Measurements from ENCODE around the gene SRRM2. TPM values are rescaled to one million over a fixed set of nuclear protein-coding genes. Genes with fewer than 3 reads are reported as not detected.

Gene SRRM2
- total RNA-seq, 2 donors from 2014 or later = 476 to 541 TPM

DNA sequence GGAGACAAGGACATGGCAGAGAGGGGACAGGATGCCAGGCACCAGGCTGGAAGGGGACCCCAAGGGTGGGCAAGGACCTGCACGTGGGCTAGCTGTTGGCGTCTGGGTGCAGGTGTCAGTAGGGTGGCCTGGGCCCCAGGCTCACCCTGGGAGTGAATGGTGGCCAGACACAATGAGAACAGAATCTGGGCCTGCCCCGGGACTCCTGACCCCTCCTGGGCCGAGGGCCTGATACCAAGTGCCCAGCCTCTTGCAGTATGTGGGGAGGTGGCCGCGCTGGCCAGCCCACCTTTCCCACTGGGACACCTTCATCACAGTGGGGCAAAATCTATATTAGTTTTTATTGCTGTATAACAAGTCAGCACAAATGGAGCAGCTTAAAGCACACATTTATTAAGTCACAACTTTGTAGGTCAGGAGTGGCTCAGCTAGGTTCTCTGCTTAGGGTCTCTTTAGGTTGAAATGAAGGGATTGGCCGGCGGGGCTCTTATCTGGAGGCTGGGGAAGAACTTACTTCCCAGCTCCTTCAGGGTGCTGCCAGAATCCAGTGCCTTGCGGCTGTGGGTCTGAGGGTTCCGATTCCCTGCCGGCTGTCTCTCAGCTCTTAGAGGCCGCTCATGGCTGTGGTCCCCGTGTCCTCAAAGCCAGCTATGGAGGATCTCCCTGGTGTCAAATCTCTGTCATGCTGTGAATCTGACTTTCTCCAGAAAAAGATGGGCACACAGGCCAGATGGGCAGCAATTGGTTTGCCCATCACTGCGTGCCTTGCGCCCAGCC is 31.3 kb downstream of the SRRM2 start:
- Histone ChIP-seq H3K36me3 (no peaks in the 10 kb centered on the region), H3K9me3 (no peaks in the 10 kb centered on the region), H3K27me3 (replicated peaks; ENCODE audit: insufficient read depth) (peaks cover 6% of the 10 kb centered on the region), H3K27ac (no peak overlapping the region), H3K4me3 (no peak overlapping the region), H3K4me1 (ENCODE audit: control insufficient read depth in 1 of 2, low read depth in 2 of 2) (peaks cover under 1 to 14% of the 10 kb centered on the region in 2 donors)
- DNase-seq (ENCODE audit: low spot score) (no peak), ATAC-seq (ENCODE audit: insufficient number of reproducible peaks, low FRiP score, low read depth) (no peak)
- TF ChIP-seq, protein P1, sequence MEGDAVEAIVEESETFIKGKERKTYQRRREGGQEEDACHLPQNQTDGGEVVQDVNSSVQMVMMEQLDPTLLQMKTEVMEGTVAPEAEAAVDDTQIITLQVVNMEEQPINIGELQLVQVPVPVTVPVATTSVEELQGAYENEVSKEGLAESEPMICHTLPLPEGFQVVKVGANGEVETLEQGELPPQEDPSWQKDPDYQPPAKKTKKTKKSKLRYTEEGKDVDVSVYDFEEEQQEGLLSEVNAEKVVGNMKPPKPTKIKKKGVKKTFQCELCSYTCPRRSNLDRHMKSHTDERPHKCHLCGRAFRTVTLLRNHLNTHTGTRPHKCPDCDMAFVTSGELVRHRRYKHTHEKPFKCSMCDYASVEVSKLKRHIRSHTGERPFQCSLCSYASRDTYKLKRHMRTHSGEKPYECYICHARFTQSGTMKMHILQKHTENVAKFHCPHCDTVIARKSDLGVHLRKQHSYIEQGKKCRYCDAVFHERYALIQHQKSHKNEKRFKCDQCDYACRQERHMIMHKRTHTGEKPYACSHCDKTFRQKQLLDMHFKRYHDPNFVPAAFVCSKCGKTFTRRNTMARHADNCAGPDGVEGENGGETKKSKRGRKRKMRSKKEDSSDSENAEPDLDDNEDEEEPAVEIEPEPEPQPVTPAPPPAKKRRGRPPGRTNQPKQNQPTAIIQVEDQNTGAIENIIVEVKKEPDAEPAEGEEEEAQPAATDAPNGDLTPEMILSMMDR (IDR thresholded peaks at IDR 0.05) = no peak

DNA sequence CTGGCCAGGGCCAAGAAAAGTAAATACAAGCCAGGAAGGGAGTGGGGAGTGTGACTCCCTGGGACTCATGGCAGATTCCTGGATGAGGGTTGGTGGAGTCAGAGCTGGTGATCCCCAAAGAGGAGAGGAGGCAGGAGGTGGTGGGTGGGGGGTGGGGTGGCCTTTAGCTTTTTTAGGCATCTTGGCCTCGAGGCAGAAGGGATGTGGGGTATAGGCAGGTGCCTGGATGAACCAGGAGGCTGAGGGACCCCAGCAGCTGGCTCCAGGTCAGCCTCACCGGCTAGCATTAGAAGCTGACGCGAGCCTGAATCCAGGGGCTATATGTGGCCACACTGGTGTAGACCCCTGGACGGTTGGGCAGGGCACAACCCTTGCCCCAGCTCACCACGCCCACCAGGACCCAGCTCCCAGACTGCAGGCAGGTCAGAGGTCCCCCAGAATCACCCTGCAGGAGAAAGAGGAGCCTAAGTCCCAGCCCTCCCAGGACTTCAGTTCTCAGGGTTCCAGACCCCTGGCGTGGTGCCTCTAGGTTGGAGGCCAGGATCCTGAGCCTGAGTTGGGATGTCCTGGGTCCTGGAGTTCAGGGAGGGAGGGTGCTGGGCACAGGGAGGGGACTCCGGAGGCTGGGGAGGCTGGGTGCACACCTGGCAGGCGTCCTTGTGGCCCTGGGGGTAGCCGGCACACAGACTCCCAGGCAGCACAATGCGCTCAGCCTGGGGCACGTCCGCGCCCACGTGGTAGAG is 32.1 kb downstream of the SRRM2 start:
- Histone ChIP-seq H3K27me3 (replicated peaks; ENCODE audit: insufficient read depth) (peaks cover 6% of the 10 kb centered on the region), H3K9me3 (no peaks in the 10 kb centered on the region), H3K4me1 (ENCODE audit: control insufficient read depth in 1 of 2, low read depth in 2 of 2) (peaks cover 0 to 8% of the 10 kb centered on the region in 2 donors), H3K36me3 (no peaks in the 10 kb centered on the region), H3K4me3 (peak overlapping the region; percentile 59), H3K27ac (no peak overlapping the region)
- TF ChIP-seq, protein P1 (IDR thresholded peaks at IDR 0.05) = no peak
- DNase-seq (ENCODE audit: low spot score) (no peak), ATAC-seq (ENCODE audit: insufficient number of reproducible peaks, low FRiP score, low read depth) (no peak)

GRCh38 chr16:2785101-2785991 is 32.9 kb downstream of the SRRM2 start:
- Histone ChIP-seq H3K27ac (no peak overlapping the region), H3K9me3 (no peaks in the 10 kb centered on the region), H3K4me3 (peak overlapping the region; percentile 59), H3K36me3 (no peaks in the 10 kb centered on the region), H3K27me3 (replicated peaks; ENCODE audit: insufficient read depth) (peaks cover 6% of the 10 kb centered on the region), H3K4me1 (ENCODE audit: control insufficient read depth in 1 of 2, low read depth in 2 of 2) (peaks cover 0 to 8% of the 10 kb centered on the region in 2 donors)
- no peak for ATAC-seq (ENCODE audit: insufficient number of reproducible peaks, low FRiP score, low read depth)
- DNase-seq (ENCODE audit: low spot score) = no peak
- TF ChIP-seq, protein P1 (IDR thresholded peaks at IDR 0.05) = no peak

DNA sequence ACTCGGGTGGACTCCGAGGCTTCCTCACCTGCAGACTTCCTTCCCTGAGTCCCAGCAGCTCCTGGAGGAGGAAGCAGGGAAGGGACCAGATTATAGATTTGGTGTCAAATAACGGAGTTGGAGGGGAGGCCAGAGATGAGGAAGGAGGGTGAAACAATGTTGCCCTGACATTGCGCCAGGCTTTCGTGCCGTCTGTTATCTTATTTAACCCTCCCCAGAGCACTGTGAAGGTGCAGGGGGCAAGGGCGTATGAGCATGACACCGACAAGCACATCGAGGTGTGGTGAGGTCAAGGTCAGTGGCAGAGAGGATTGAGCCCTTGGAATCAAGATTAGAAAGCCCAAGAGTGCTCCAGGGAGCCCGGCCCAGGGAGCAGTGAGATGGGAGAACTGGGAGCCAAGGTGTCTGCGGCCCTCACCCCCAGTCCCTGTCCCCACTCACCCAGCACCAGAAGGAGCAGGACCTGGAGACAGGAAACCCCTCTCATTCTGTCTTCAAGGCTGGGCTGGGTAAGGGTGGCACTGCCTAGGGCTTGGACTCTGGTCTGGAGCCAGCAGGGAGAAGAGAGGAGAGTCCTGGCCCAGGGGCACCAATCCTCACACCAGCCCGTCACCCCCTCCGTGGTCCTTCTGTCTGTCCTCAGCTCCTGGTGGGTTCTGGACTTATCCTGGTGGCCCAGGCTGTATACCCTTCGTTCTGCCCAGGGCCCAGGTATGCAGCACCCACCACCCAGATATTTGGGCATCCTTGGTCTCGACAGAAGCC is 33.8 kb downstream of the SRRM2 start:
- no peak for DNase-seq (ENCODE audit: low spot score)
- no peak for ATAC-seq (ENCODE audit: insufficient number of reproducible peaks, low FRiP score, low read depth)
- Histone ChIP-seq H3K4me1 (ENCODE audit: control insufficient read depth in 1 of 2, low read depth in 2 of 2) (peaks cover 0 to 8% of the 10 kb centered on the region in 2 donors), H3K36me3 (no peaks in the 10 kb centered on the region), H3K27ac (no peak overlapping the region), H3K27me3 (replicated peaks; ENCODE audit: insufficient read depth) (peaks cover 6% of the 10 kb centered on the region), H3K4me3 (no peak overlapping the region), H3K9me3 (no peaks in the 10 kb centered on the region)
- TF ChIP-seq, protein P1 (IDR thresholded peaks at IDR 0.05) = no peak

Data from thoracic aorta (tissue), 2 donors.